Caki2 (cell line): ENCODE data around the gene CTCFL. TPM values are rescaled to one million over a fixed set of nuclear protein-coding genes. Genes with fewer than 3 reads are reported as not detected.
"Not testable (repeated sequence)": the region's sequence is repeated elsewhere in the genome, so short reads cannot be mapped to it uniquely, and the experiment has no call there.

Experiments used
- DNase-seq: peaks from one replicate; pipeline ENCODE4 v3.0.0-alpha.2; 2015; ENCODE audit warnings: low read depth
- in situ Hi-C: cut with HindIII; loops from 2 replicates; pipeline ENCODE4 v1.10.0; 2016; ENCODE audit warnings: low sequenced_read_pairs, low pct_unique_long_range_greater_than_20kb, mixed read lengths
- total RNA-seq: library from RNA; depleted of rRNA; stranded (reverse); fragments of >200 nt; shearing (Covaris generic); gene quantifications from 2 replicates; pipeline ENCODE4 v1.2.3, GENCODE V29; 2014; ENCODE audit warnings: low replicate concordance

Gene CTCFL
- total RNA-seq, 1 experiment from 2014 or later = not detected

DNA sequence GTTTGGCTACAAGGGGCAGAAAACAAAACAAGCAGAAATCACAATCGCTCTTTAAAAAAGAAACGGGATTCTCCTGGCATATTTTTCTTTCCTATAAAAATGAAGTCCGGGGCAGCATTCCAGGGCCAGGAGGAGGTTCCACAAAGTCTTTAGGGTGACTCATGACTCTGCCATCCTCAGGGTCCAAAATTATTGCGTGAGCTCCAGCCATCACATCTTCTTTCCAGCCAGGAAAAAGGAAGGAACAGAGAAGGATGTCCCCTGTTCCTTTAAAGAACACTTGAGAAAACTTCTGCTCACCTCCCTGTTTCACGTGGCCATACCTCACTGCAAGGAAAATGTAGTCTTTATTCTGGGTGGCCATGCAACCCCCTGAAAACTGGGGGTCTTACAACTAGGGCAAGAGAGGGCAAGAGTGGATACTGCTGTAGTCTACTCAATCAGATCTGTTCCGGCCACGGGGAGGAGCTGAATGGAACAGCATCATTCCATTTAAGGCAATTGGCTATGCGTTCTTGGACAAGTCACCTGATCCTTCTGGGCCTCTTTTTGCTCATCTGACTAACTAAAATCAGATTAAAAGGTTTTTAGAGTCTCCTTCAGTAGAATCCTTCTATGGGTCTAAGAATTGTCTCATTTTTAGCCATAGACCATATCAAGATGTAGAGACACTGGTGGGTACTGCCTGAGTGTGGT, 49.4 kb downstream of the CTCFL start:
- in situ Hi-C loops = no loop called here
- DNase-seq = no peak

DNA sequence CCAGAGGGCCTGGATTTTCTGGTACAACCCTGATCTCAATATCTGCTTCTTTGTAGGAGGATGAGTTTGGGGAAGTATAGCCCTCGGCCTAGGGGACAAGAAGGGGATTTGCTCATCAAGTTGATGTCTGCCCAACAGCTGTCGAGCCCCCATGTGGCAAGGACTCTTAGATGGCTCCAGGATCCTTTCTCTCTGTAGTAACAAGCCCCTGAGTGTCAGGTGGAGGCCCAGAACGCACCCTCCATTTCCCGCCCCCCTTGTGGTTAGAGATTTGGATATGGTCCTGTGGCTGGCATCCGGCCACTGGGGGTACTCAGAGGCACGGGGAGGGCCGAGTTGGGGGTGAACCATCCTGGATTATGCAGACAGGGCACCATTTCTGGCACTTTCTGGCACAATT, 50.1 kb downstream of the CTCFL start:
- in situ Hi-C loops = no loop called here
- no peak for DNase-seq

DNA sequence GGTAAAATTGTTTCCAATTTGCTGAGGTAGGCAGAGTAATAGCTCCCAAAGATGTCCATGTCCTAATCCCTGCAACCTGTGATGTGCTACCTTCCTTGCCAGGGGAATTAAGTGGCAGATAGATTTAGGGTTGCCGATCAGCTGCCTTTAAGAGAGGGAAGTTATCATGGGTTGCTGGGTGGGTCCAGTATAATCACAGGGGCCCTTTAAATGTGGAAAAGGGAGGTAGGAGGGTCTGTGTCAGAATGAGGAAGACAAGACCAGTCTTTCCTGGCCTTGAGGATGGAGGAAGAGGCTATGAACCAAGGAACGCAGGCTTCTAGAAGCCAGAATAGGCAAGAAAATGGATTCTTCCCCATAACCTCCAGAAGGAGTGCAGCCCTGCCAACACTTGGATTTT, 50.7 kb downstream of the CTCFL start:
- no peak for DNase-seq
- in situ Hi-C loops = no loop called here

DNA sequence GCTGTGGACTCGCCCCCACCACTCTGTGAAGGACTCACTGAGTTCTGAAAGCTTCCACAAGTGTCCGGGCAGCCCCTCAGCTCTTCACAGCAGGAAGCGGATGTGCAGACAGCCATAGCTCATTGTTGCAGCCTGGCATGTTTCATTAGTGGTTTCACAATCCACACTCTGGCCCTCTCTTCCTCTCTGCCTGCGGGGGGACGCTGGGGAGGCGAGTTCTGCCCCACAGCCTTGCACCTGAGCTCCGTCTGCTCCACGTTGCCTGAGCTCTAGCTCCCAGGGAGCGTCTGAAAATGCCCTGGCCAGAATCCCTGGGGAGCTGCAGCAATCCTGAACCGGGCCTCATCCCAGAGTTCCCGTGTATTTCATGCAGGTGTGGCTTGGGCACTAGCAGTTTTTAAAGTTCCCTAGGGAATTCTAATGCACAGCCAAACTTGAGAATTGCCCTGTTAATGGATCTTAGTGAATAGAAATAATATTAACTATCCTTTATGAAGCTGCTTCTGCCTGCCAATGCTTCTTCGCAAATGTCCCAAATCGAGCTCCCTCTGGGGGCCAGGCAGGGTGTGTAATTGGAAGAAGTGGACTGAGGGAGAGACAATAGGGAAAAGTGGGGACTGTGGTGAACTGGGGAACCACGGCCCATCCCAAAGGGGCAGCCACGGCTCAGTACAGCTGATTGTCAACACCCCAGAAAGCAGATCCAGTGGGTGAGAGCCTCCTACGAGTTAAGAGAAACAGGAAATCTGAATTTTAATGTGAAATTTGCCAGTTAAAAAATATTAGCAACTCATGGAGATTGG, 51.5 kb downstream of the CTCFL start:
- in situ Hi-C loops = no loop called here
- no peak for DNase-seq

DNA sequence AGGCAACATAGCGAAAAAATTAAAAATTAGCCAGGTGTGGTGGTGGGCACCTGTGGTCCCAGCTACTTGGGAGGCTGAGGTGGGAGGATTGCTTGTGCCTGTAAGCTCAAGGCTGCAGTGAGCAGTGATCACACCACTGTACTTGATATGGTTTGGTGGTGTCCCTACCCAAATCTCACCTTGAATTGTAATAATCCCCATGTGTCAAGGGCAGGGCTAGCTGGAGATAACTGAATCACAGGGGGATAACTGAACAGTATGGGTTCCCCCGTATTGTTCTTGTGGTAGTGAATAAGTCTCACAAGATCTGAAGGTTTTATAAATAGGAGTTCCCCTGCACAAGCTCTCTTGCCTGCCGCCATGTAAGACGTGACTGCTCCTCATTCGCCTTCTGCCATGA, 52.5 kb downstream of the CTCFL start:
- in situ Hi-C loops = not testable (repeated sequence)

DNA sequence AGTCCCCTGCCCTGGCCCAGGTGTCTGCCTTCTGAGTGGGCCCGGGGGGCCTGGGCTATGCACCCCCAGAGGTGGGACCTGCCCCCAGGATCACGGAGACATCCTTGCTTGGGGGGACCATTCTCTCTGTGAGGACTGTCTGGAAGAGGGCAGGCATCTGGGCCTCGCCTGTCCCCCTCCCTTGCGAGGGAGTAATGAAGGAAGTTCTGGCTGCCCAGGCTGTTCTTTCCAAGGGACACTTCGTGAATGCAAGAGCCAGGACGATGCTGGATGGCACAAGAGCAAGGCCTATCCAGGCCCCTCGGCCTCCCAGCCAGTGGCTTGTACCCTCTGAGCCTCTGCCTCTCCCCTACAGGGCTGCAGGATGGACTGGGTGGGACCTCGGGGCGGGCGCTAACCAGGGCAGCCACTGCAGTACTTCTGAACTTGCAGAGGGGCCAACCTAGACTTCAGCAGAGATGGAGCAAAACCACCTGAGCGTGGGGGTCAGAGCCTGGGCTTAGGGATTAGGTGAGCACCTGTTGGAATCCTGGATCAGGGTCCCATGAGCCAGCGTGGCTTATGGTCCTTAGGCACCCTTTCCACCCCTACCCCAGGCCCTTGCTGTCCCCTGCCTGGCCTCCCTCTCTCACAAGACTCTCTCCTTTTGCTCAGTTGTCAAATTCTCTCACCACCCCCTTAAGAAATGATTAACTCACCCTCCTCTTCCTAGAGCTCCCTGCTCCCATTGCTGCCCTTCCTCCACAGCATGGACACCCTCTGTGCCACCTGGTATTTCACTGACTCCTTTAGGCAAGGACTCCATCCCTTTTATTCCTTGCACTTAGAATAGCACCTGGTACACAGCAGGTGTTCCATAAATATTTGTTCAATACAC, 53.2 kb downstream of the CTCFL start:
- in situ Hi-C loops = no loop called here
- no peak for DNase-seq

More for the DNA sequence above, 52.5 kb downstream of the CTCFL start:
- DNase-seq = not testable (repeated sequence)

DNA sequence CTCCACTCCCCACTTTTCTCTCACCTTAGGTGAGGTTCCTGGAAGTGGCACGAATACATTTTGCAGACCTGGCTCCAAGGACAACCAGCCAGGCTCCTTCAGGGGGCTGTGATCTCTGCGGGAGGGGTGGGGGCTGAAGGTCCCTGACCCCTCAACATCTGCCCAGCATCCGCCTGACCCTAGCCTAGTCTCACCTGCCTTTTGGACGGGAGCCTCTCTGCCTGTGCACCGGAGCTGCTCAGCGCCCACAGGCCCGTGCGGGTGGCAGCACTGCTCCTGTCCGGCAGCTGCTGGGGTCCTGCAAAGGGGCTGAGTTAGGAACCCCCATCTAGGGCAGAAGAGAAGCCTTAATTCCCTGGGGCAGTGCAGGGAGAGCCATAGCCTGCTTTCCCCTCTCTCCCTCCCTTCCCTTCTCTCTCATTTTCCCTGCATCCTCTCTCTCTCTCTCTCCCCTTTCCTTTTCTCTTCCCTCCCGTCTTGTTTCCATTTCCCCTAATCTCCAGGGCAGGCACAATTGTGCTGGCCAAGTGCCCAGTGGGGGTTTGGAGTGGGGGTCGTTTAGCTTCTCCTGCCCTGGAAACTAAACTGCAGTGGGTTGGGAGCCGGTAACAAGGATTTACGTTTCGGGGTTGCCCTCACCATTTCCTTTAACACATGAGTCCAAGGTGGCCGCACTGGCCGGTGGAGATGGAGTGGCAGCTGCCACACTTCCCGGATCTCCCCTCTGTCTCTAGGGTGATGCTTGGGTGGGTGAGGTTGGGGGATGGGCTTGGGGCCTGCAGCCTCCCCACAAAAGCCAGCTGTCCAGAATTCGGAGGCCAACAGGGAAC, 54.1 kb downstream of the CTCFL start:
- in situ Hi-C loops = no loop called here
- no peak for DNase-seq

DNA sequence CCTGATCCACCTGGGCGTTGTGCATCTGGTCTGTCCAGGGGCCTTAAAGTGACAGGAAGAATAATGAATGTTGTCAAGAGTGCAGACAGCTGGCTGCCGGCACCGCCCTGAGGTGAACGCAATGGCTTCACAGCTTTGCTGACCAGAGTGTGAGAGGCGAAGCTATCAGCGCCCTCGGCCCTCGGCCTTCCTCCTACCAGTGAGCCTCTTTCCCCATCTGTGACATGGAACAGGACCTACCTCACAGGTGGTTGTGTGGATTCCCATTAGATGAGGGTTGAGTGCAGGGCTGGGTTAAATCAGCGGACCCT, 54.8 kb downstream of the CTCFL start:
- in situ Hi-C loops = no loop called here

DNA sequence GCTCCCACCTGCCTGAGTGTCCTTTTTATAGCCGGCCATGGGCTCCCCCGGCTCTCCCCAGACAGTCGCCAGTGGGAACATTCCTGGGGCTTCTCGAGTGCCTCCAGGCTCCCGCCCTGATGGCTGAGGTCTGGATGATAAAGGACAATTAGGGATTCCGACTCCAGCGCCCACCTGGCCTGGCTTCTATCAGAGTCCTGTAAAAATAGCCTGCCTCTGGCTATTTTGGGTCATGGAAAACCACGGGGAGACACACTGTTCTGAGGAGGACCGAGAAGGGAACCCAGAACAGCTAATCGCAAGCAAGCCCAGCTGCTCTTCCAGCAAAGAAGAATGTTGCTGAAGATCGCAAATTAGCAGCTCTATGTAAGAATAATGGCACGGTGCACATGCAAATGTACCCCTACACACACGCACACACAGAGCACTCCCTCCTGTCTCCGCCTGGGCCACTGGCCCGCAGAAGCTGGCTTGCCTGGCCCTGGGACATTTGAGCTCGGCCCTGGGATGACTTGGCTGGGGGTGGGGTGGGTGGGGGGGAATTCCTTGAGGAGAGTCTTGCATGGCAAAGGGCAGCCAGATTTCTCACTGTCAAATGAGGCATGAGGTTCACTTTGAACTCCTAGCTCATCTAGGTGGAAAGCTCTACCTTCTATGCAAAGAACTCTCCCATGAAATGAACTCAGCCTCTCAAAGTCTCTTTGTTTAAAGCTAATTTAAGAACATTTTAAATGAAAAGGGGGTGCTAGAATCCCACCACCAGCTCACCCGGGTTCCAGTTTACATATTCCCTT, 55.3 kb downstream of the CTCFL start:
- in situ Hi-C loops = no loop called here
- no peak for DNase-seq

More for the DNA sequence above, 54.8 kb downstream of the CTCFL start:
- DNase-seq = no peak

DNA sequence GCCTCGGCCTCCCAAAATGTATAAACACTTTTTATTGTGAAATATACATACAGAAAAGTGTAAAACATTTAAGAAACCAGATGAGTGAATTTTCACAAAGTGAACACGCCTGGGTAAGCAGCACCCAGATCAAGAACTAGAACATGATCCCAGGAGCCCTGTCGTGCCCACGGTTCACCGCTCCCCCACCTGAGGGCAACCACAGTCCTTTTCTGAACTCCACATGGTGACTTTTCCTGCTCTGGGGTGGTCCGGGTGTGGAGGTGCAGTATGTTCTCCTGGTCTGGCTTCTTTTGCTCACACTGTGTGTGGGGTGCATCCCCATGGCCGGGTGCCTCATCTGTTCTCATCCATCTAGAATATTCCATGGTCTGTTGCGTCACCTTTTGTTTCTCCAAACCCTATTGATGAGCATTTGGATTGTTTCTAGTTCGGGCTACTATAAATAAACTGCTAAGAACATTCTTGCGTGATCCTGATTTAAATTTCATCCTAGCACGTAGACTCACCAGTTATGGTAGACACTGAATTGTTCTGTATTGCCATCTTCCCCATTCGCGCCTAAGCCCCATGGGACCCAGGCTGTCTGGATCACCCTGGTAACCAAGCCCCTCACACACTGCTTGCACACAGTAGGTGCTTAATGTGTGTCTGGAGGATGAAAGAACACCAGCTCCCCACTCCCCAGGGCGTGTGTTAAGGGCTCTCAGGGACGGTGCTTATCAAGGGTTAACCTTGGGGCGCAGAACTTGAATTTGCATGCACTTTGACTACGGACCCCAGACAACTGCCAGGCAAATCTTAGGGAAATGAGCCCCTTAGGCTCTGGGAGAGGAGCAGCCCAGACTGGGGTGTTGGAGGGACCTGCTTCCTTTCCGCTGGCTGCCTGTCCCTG, 56.2 kb downstream of the CTCFL start:
- in situ Hi-C loops = no loop called here
- no peak for DNase-seq

DNA sequence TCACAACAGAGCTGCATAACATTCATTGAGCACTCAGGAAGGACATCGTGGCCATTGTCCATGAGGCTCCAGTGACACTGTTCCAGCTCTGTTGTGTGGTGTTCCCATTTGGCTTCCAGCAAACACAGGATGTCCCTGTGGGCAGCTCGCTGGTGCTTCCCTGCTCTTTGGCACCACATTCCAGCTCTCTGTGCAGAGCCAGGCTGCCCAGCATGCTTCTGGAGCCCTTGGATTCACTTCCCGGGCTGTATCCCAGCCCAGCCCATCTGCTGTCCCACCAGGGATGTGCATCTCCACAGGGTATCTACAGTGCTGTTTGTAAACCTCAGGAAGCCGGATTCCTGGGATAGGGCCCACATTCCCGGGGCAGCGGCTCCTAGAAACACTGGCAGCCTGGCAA, 57.2 kb downstream of the CTCFL start:
- DNase-seq = no peak
- in situ Hi-C loops = no loop called here

DNA sequence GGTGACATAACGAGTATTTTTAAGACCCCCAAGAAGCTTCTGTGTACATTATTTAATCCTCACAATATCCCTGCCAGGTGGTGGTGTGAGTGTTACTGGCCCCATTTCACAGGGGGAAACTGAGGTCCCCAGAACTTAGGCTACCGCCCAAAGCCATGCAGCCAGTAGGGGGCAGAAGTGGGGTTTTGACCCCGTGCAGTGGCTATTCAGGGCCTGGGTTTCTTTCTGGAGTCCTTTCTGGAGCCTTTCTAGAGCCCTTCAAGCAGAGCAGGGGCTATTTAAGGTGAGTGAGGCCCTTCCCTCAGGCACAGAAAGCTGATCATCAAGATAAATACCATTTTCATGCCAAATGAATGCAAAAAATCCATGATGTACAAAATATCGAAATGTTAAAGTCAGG, 59.0 kb downstream of the CTCFL start:
- in situ Hi-C loops = no loop called here
- no peak for DNase-seq

DNA sequence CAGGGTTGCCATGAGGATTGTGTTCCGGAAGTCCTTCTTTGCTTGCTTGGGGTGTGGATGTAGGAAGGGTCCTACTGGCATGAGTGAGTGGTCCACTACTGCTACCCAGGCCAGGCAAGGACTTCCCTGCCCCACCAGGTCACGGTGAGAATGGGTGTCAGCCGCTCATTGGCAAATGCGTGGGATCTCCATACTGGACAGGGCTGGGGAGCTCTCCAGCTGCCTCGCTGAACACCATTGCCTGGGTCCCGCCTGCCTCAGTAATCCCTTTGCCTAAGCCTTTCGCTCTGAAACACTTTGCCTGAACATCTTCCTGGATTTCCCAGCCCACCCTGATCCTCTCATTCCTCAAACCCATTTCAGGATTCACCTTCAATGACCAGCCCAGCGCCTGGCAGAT, 59.5 kb downstream of the CTCFL start:
- no peak for DNase-seq
- in situ Hi-C loops = no loop called here

DNA sequence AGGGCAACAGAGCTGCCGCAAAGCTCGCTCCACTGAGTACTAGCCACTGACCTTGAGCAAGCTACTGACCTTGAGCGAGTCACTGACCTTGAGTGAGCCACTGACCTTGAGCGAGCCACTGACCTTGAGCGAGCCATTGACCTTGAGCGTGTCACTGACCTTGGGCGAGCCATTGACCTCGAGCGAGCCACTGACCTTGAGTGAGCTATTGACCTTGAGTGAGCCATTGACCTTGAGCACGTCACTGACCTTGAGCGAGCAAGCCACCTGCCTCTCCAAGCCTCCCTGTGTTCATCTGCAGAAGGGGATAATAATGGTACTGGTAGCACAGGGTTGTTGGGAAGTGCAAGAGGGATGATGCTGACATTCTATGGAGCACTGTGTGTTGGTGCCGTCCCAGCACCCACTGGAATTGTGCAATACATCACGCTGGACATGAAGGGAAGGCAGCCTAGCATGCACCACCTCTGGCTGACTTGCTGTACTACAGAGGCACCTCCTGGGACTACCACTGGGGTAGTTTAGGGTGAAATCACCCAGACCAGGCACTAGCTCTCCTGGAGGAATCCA, 60.2 kb downstream of the CTCFL start:
- in situ Hi-C loops = no loop called here
- DNase-seq = no peak

DNA sequence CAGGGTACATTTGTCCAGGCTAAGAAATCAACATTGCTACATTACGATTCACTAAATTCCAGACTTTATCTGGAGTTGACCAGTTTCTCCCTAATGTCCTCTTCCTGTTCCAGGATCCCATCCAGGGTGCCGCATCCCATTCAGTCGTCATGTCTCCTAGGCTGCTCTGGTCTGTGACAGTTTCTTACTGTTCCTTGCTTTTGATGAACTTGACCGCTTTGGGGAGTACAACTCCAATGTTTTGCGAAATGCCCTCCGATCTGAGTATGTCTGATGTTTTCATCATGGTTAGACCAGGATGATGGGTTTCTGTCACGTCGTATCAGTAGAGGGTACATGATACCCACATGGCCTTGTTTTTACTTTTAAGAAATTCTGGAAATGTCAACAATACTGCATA, 62.2 kb downstream of the CTCFL start:
- no peak for DNase-seq
- in situ Hi-C loops = no loop called here

DNA sequence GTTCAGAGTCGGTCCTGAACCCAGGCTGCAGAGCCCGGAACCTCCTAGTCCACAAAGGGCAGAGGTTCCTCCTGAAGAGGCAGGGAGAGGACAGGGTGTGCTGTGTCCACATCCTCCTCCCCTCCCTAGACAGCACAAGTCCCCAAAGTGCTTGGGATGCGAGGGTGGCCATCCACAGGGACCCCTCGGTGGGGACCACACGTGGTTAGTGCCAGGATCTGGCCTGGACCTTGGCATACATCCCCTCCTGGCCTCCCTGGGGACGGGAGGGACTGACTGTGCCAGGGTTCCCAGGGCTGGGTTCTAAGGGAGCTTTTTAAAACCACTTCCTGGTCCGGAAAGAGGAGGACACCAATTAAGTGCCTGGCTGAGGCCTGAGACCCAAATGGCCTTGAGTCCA, 63.2 kb downstream of the CTCFL start:
- in situ Hi-C loops = no loop called here
- no peak for DNase-seq
